CD4-positive, alpha-beta T cell treated with Interleukin-15 for 1 hour (primary cell): ENCODE data around the gene VMO1.

Source experiments
- DNase-seq: peaks from one replicate; pipeline ENCODE4 v3.0.0-alpha.2; 2020

Gene VMO1

DNA sequence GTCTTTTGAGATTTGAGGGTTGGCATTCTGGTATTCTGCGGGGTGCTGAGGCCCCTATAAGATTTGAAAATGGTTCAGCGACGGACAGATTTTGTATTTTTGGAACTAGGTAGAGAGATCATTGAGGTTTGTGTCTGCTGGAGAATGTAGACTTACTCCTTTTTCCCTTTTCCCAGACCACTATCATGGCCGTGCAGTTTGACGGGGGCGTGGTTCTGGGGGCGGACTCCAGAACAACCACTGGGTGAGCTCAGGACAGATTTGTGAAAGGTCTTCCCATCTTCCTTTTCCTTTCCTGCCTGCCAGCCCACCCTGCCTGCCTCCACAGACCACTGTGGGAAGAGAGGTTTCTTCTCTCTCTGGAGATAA, 10.4 kb upstream of the VMO1 start:
- DNase-seq: no peak

DNA sequence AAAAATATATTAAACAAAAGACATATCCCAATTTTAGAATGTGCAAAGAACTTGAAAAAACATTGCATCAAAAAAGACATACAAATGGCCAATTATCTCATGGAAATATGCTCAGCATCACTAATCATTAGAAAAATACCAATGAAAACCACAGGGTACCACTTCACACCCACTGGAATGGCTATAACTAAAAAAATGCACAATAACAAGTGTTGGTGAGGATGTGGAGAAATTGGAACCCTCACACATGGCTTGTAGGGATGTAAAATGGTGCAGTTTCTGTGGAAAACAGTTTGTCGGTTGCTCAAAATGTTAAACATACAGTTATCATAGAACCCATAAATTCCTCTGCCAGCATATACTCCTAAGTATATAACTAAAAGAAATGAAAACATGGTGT, 9.0 kb upstream of the VMO1 start:
- no peak for DNase-seq

DNA sequence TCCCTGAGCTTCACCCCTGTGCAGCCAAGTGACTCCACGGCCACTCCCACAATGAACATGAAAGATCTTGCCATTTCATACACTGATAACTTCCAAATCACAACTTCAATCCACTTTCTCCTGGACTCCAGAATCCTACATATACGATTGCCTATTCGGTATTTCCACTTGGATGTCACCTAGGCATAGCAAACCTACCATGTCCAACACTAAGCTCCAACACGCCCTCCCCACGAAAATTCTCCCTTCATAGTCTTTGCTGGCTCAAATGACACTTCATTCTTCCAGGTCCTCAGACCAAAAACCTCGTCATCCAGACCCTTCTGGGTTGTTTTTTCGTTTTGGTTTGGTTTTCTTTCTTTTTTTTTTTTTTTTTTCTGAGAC, 4.5 kb upstream of the VMO1 start:
- DNase-seq: no peak

GRCh38 chr17:4789951-4790704, 4.0 kb upstream of the VMO1 start:
- peak; percentile 82 for DNase-seq

- no peak for DNase-seq
Measured at GRCh38 chr17:4789701-4789950, 3.5 kb upstream of the VMO1 start.

DNA sequence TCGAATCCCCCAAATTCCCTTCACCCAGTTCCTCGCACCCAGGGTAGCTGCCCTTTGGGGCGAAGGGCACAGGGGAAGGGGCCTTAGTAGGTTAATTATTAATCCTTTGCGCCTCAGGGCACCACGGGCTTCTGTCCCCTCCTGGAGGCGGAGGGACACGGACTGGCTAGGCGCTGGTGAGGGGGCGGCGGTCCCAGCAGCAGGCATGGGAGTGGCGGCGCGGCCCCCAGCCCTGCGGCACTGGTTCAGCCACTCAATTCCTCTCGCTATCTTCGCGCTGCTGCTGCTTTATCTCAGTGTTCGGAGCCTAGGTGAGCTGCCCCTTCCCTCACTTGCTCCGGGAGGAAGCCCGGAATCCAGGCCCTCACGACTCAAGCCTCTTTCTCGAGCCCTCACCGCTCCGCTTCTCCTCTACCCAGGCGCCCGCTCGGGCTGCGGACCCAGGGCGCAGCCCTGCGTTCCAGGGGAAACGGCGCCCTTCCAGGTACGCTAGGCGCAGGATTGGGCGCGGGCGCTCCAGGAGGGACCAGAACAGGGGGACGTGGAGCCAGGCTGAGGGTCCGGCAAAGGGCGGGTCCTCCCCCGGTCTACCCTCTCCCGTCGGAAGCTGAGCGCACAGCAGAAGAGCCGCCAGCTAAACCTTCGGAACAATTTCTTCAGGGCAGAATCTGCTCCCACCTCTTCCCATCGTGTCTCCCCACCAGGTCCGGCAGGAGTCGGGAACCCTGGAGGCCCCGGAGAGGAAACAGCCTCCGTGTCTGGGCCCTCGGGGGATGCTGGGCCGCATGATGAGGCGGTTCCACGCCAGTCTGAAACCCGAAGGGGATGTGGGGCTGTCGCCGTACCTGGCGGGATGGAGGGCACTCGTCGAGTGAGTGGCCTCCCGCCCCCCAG, 2.9 kb upstream of the VMO1 start, which contains the start of gene GLTPD2:
Gene GLTPD2, plus strand, starts transcription at position 158 of the 894 bp plus-strand sequence. Its CDS starts 48 bp downstream, at position 206.
- DNase-seq: no peak

DNA sequence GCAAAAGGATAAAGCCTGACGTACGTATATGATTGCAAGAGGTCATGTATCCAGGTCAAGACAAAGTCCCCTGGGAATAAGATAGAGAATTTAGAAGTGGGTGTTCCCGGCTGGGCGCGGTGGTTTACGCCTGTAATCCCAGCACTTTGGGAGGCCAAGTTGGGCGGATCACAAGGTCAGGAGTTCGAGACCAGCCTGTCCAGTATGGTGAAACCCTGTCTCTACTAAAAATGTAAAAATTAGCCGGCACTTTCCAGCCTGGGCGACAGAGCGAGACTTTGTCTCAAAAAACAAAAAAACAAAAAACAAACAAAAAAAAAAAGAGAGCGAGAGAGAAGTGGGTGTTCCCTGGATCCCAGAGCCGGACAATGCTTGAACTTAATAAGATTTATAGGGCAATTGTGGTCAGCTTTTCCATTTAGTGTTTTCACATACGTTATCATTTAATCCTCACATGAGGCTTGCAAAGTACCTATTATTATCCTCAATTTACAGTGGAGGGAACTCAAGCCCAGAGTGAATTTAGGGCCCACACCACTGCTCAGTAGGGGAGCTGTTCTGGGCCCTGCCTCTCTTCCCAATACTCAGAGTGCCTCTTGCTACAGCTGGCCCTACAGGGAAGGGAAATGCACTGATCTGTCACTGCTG, 2.1 kb upstream of the VMO1 start:
- DNase-seq: no peak

GRCh38 chr17:4786516-4786915, 352 bp upstream of the VMO1 start:
- DNase-seq: no peak

DNA sequence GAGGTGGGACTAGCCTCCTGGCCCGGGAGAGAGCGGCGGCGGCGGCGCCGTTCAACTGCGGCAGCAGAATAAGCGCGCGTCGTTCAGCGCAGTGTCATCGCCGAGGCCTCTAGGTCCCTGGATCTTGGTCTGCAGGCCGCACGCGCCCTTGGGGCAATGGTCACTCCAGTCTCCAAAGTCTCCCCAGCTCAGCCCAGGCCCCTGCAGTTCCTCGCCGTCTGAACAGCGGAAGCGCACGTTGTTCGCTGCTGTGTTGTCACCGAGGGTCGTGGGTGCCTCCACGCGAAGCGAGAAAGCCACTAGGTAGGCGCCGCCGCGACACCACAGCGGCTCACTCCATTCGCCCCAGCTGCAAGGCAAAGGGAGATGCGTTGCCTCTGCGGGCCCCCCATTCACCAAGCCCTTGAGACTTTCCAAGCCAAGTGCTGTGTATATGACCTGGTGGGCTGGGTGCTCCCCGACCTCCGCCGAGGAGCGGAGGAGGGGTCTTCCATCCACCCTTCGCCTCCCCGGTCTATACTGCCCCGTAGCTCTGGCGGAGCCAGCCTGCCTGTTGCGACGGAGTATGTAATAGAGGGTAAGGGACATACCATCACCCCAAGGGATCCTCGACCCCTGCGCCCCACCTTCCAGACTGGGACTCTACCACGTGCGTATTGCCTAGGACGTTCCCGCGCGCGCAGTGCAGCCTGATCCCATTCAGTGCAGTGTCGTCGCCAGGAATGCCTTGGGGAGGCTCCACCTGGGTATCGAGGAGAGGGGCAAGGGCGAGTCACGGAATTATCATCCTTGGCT, 656 bp downstream of the VMO1 start:
- no peak for DNase-seq

DNA sequence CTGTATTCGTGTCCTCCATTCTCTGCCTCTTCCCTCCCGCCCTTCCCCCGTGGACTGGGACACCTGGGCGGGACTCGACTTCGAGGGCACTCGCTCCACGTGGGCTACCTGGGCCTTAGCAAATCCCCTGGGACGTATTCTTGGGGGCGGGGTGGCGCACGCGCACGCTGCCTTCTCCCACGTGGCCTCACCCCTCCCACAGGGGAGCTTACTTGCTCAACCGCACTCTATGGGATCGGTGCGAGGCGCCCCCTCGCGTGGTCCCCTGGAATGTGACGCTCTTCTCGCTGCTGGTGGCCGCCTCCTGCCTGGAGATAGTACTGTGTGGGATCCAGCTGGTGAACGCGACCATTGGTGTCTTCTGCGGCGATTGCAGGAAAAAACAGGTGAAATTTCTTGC, 3.5 kb downstream of the VMO1 start:
- peak; percentile 35 for DNase-seq

DNA sequence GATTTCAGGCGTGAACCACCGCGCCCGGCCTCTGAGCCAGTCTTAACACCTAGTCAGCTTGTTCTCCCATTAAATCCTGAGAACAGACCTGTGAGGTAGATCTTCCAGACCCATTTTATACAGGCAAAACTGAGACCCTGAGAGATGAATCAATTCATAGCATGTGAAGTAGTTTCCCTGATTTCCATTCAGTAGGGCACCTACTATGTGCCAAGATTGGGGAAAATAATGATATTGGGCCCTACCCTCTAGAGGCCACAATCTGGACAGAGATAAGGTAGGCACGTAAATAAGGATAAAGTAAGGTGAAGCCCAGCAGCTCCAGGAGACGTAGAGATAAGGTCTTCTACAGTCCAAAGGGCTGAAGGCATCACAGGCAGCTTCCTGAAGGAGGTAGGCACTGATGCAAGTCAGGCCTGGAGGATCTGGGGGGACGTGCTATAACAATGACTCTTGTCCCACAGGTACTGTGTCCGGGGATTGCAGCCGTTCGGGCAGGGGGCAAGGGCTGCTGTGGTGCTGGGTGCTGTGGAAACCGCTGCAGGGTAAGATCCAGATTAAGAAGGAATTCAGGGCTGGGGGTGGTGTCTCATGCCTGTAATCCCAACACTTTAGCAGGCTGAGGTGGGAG, 5.7 kb downstream of the VMO1 start:
- DNase-seq: no peak

DNA sequence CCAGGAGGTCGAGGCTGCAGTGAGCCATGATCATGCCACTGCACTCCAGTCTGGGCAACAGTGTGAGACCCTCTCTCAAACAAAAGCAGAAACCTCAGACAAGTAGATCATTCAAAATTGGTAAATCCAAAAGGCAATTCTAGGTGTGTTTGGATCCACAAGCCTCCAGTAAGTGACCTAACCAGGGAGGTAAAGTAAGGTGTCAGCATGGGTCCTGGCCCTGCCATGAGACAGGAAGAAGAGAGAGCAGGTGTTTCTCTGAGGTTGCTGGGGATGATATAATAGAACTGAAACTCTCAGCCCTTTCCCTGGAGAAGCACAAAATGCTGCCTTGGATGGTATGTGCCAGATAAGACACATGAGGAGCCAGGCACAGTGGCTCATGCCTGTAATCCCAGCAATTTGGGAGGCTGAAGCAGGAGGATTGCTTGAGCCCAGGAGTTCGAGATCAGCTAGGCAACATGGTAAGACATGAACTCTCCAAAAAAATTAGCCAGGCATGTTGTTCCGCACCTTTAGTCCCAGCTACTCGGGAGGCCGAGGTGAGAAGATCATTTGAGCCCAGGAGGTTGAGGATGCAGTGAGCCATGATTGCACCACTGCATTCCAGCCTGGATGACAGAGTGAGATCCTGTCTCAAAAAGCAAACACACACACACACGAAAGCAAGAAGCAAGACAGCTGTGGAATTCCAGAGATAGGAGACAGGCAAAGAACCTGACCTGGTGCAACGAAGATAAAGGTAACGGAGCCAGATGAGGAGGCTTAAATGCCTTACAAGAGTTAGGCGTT, 8.0 kb downstream of the VMO1 start:
- DNase-seq: no peak

GRCh38 chr17:4772235-4772613, 13.9 kb downstream of the VMO1 start:
- DNase-seq: no peak

GRCh38 chr17:4771519-4772234, 14.5 kb downstream of the VMO1 start, which contains the start of gene TM4SF5:
TM4SF5 (plus strand) TSS chr17:4771886; CDS start chr17:4771923, 37 bp downstream.
- DNase-seq: no peak

DNA sequence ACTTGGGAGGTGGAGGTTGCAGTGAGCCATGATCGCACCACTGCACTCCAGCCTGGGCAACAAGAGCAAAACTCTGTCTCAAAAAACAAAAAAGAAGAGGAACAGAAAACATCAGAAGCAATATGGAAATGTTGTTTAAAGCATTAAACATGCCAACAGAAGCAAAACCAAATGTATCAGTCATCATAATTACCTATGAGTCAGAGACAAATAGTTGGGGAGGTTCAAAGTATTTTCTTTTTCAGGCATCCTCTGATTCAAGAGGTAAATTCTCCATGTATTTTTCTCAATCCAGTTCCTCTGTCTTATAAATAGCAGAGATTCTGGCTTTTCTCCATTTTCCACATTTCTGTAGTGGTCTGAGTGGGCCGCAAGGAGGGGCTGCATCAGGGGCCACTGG, 16.5 kb downstream of the VMO1 start:
- no peak for DNase-seq

- DNase-seq: peak; percentile 35
Measured at GRCh38 chr17:4768298-4768697, 17.9 kb downstream of the VMO1 start.

- no peak for DNase-seq
Measured at GRCh38 chr17:4766723-4767122, 19.4 kb downstream of the VMO1 start.

- DNase-seq: peak; percentile 67
Measured at GRCh38 chr17:4766201-4766600, 20.0 kb downstream of the VMO1 start.

DNA sequence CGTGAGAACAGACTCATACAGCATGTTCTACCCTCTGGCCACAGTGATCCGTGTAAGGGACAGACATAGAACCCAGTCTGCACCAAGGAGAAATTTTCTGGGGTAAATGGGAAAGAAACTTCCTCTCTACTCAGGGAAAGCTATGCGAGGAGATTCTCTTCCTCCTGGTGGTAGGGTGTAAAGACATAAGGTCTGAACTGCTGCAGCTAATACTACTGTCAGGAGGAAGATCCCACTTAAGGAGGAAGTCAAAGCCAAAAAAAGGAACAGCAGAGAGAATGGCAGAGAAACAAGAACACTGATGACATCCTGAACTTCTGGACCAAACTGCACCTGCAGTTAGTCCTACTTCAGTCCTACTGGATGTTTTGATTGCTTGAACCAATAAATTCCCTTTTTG, 21.6 kb downstream of the VMO1 start:
- DNase-seq: no peak

- DNase-seq: peak; percentile 39
Measured at GRCh38 chr17:4759776-4760236, 26.4 kb downstream of the VMO1 start.

- DNase-seq: no peak
Measured at GRCh38 chr17:4753392-4753791, 32.8 kb downstream of the VMO1 start.
